Measurements from ENCODE around the gene NHEJ1. TPM values are rescaled to one million over a fixed set of nuclear protein-coding genes. Genes with fewer than 3 reads are reported as not detected.

Gene NHEJ1
- total RNA-seq, 1 donor: 24.2 TPM

DNA sequence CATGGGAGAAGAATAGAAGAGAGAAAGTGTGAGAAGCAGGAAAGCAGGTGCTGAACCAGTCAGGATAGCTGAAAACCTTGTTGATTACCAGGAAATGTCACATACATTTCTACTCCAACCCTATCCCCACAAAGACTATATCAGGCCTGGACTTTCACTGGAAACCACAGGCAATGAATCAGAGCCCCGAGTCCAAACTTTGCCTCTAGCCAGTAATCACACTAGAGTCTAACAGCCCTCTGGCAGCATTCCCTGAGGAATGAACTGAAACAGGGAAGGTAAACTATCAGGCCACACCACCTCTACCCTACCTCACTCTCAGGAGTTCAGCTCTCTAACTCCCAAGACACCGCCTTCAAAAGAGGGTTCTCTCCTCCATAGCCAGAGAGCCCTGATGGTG, 81.2 kb downstream of the NHEJ1 start:
- TF ChIP-seq CTCF (IDR thresholded peaks at IDR 0.05; ENCODE audit: insufficient read depth, low read depth, low read length): no peak
- no peak overlapping the region for H3K4me3 ChIP-seq (ENCODE audit: low read depth, low read length)
- DNase-seq (ENCODE audit: low read depth): no peak

GRCh38 chr2:219078951-219079350, 81.7 kb downstream of the NHEJ1 start:
- DNase-seq (ENCODE audit: low read depth): no peak
- no peak overlapping the region for H3K4me3 ChIP-seq (ENCODE audit: low read depth, low read length)
- TF ChIP-seq CTCF (IDR thresholded peaks at IDR 0.05; ENCODE audit: insufficient read depth, low read depth, low read length): no peak

DNA sequence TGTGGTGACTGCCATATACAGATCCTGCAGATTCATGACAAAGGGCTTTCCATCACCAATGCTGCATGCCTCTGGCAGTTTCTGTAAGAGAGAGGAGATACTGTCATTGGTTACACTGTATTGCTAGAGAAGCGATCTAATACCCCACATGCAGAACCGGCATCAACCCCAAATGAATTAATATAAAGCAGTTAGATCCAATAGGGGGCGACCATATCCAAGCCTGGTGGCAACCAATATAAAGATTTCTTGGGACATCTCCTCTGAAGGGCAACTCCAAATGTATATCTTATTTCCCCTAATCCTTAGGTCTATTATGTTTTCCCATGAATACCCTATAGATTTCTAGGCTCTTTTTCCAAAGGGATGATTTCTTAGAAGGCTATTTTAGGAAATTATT, 82.5 kb downstream of the NHEJ1 start:
- no peak for TF ChIP-seq CTCF (IDR thresholded peaks at IDR 0.05; ENCODE audit: insufficient read depth, low read depth, low read length)
- H3K4me3 ChIP-seq (ENCODE audit: low read depth, low read length): no peak overlapping the region
- no peak for DNase-seq (ENCODE audit: low read depth)

- H3K4me3 ChIP-seq (ENCODE audit: low read depth, low read length): no peak overlapping the region
- no peak for DNase-seq (ENCODE audit: low read depth)
Measured at GRCh38 chr2:219076253-219076652, 84.4 kb downstream of the NHEJ1 start.

GRCh38 chr2:219073413-219074129, 87.0 kb downstream of the NHEJ1 start:
- peak; percentile 72 for TF ChIP-seq CTCF (IDR thresholded peaks at IDR 0.05; ENCODE audit: insufficient read depth, low read depth, low read length)
- H3K4me3 ChIP-seq (ENCODE audit: low read depth, low read length): no peak overlapping the region
- DNase-seq (ENCODE audit: low read depth): peak; percentile 80

More at GRCh38 chr2:219076253-219076652, 84.4 kb downstream of the NHEJ1 start:
- no peak for TF ChIP-seq CTCF (IDR thresholded peaks at IDR 0.05; ENCODE audit: insufficient read depth, low read depth, low read length)

- TF ChIP-seq CTCF (IDR thresholded peaks at IDR 0.05; ENCODE audit: insufficient read depth, low read depth, low read length): no peak
- no peak overlapping the region for H3K4me3 ChIP-seq (ENCODE audit: low read depth, low read length)
- no peak for DNase-seq (ENCODE audit: low read depth)
Measured at GRCh38 chr2:219072741-219073250, 87.8 kb downstream of the NHEJ1 start.

Data from fibroblast of villous mesenchyme (primary cell).